NK-92 (cell line): ENCODE measurements around the gene SNF8.
A peak's percentile ranks its signal among the peaks of the same experiment; 100 is the strongest.
"Not testable (repeated sequence)": the region's sequence is repeated elsewhere in the genome, so short reads cannot be mapped to it uniquely, and the experiment has no call there.

Experiments
- DNase-seq: peaks from one replicate; lab custom pipeline; 2025; ENCODE audit not compliant: unreplicated experiment; lab: John Stamatoyannopoulos, UW

Gene SNF8, protein sequence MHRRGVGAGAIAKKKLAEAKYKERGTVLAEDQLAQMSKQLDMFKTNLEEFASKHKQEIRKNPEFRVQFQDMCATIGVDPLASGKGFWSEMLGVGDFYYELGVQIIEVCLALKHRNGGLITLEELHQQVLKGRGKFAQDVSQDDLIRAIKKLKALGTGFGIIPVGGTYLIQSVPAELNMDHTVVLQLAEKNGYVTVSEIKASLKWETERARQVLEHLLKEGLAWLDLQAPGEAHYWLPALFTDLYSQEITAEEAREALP

DNA sequence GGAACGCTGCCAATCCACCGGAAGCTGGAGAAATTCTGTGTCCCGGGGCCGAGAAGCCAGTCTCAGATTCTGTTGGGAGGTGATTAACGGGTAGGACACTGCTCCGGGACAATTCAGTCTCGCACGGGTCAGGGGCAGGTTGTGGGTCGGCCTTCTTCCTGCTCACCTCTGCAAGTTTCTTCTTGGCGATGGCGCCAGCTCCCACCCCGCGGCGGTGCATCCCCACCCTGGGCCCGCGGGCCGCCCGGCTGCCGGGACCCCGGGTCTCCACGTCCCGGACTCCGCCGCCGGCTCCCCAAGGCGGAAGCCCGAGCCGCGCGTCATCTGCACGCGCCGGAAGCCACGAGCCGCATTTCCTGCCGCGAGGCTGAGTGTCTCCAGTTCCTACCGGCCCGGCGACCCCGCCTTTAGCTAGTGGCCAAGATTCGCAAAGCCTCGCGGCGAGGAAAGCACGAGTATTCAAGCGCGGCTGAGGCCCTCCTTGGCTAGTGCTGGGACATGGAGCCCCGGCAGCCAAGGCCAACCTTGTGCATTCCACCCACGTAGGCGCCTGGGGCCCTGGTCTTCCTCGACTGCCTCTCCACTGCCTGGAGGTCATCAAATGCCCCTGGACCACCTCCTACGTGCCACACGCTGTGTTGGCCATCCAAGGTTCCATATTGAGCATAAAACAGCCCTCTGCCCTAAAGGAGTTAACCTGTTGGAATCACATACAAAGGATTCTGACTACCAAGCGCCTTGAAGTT lies at the start of gene SNF8:
Gene SNF8 (minus strand): TSS at position 328 of the 746 bp plus-strand sequence. CDS start 108 bp downstream, at position 220.
- peak; percentile 39 for DNase-seq

DNA sequence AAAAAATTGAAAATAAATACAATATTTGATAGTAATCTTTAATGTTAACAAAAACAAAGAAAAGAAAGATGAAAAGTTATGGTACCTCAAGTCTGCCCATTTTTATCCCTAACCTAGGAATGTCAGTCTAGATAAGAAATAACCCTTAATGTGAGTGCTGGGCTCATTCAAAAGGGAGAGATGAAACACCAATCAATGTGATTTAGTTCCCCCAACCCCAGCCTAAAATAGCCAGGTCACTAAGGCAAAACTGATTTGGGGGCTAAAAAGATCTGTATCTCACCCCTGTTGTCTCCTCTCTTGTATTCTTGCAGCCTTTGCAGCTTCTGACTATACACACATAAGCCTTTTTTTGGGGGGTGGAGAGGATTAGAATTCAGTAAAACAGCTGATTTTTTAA lies 49.3 kb upstream of the SNF8 start:
- DNase-seq, result no peak

DNA sequence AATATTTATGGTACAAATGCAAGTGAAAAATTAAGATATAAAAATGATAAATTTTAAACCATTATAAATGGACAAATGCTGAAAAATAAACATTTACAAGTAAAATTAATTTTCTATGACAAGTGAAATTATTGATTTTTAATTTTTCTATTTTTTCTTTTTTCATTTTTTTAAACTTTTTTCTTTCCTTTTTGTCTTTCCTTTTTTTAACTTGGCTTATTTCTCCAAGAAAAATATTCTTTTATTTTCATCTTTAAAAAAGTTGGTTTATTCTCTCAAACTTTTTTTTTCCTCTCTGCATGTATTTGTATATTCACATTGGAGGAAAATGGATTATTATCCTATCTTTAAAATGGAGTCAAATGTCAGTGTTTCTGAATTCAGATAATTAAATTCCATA lies 48.7 kb upstream of the SNF8 start:
- DNase-seq, result no peak

DNA sequence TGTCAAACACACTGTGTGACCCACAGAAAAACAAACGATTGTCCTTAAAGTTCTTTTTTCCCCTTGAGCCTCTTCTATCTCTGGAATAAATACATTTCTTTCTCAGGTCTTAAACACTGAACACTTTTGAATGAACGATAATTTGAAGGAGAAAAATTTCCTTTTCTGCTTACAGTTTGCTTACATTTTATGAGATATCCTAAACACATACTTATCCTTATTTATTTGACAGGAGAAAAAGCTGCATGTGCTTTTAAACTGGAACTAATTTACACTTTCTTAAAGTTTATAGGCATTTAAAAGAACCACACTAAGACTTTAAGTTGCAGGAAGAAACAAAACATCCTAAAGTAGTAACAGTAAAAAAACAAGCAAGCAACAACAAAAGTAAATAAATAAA lies 47.8 kb upstream of the SNF8 start:
- DNase-seq, result no peak

DNA sequence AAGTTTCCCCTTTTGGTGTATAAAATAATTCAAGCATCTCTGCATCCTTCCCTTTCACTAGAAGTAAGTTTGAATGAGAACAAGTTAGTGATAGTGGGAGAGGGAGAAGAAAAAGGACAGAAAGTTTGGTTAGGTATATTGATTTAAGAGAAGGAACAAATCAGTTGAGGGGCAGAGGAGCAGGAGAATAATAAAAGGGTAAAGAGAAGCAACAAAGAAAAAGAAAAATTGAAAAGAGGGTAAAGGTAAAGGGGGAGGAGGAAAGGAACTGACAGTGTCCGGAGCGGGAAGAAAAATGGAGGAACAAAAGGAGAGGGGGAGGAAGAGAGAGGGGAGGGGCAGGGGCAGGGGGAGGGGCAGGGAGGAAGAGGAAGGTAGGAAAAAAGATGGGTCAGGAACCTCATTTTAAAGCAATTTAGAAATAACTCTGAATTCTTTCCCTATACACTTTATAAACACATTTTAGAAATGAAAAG lies 46.3 kb upstream of the SNF8 start:
- DNase-seq, result no peak

DNA sequence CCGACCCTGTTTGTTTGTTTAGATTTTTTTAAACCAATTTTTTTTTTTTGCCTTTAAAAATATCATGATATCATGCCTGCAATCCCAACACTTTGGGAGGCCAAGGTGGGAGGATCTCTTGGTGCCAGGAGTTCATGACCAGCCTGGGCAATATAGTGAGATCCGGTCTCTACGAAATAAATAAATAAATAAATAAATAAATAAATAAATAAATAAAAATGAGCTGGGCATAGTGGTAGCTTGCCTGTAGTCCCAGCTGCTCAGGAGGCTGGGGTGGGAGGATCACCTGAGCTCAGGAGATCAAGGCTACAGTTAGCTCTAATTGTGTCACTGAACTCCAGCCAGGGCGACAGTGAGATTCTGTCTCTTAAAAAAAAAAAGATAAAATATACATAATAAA lies 44.5 kb upstream of the SNF8 start:
- no peak for DNase-seq

DNA sequence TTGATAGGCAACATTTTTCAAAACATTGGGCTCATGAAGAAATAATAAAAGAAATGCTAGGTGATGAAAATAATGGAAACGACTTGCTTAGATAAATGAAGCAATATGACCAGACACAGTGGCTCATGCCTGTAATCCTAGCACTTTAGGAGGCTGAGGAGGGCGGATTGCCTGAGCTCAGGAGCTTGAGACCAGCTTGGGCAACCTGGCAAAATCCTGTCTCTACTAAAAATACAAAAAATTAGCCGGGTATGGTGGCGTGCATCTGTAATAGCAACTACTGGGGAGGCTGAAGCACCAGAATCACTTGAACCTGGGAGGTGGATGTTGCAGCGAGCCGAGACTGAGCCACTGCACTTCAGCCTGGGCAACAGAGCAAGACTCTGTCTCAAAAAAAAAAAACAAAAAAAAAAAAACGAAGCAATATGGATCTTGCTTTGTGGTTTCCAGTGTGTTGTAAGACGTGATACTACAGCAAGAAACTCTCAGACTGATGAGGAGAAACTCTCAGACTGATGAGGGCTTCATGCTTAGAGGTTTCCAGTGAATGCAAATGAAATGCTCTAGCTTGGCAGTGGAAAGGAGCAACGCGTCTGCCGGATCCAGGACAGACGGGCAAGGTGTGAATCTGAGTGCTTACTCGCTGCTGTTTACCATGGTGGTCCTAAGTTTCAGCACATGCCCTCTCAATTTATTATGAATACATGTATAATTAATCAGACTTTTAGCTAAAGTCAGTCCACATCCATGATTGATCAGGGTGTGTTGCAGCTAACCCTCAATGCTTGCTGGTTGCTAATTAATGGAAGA lies 41.0 kb upstream of the SNF8 start:
- no peak for DNase-seq

DNA sequence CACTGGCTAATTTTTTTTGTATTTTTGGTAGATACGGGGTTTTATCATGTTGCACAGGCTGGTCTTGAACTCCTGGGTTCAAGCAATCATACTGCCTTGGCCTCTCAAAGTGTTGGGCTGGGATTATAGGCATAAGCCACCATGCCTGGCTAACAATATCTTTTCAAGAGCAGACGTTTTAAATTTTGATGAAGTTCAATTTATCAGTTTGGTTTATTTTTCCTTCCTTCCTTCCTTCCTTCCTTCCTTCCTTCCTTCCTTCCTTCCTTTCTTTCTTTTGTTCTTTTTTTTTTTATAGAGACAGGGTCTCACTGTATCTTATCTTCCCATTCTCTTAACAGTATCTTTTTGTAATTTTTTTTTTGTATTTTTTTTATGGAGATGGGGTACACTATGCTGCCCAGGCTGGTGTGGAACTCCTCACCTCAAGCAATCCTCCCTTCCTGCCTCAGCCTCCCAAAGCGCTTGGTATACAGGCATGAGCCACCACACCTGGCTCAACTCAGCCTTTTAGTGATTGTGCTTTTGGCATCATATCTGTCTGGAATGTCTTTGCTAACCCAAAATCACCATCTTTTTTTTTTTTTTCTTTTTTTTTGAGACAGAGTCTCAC lies 37.4 kb upstream of the SNF8 start:
- no peak for DNase-seq

DNA sequence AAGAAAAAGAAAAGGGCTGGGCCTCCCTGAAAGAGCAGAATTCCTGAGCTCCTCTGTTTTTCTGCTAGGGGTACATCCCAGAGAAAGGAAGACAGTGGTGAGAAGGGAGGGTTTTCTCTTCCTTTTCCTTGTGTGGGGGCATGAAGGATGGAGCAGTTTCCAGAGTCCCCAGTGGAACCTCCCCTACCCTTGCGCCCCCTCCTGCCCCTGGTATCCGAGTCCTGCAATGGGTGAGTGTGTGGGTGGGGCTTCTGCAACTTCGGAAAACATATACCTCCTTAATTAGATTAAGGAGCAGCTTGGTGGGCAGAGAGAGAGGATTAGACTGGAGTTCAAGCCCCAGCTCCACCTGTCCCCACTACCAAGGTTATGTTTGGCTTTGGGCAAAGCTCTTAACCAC lies 29.2 kb upstream of the SNF8 start:
- no peak for DNase-seq

DNA sequence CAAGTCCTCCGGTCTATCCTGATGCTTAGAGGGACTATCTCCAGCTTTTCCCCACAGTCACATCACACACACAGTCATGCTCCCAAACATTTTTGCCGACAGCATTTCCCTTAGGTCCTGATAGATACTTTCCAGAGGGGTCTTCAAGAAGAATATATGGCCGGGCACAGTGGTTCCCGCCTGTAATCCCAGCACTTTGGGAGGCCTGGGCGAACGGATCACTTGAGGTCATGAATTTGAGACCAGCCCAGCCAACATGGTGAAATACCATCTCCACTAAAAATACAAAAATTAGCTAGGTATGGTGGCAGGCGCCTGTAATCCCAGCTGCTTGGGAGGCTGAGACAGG lies 28.1 kb upstream of the SNF8 start:
- no peak for DNase-seq

DNA sequence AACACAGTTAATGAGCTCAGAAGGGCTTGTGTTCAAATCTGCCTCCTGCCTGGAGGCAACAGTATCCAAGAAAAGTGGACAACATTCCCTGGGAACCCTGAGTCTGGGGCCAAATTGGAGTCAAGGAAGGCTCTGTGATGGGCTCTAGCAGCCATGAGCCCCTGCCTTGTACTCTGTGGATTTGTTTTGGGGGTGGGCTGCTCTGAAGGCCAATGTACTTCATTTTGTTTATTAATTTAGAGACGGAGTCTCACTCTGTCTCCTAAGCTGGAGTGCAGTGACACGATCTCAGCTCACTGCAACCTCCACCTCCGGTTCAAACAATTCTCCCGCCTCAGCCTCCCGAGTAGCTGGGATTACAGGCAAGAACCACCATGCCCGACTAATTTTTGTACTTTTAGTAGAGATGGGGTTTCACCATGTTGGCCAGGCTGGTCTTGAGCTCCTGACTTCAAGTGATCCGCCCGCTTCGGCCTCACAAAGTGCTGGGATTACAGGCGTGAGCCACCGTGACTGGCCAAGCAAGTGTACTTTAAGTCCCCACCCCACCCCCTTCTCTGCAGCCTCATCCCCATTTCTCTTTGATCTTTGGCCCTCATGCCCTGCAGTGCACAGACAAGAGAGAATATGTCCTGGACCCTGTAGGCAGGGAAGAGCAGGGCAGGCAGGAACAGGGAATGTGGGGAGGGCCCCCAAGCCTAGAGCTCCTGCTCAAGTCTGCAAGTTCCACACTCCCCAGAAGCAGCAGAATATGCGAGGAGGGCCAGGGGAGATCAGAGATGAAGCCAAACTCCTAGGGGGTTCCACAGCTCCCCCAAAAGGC lies 26.4 kb upstream of the SNF8 start:
- DNase-seq, result no peak

DNA sequence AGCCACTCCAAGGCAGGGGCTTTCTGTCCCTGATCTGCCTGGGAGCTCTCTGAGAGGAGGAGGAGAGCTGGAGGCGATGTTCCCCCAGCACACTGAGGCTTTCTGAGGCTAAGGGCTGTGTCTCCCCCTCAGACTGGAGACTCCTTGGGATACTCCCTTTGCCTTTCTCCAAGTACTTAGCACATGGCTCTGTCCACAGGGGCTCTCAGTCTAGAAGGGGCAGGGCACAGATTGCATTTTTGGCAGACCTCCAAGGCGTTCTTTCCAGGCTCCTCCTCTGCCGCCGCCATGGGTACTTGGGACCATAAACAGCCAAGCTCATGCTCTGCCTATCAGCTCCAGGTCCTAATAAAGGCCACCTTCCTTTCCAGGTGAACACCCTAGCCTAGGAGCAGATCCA lies 25.6 kb upstream of the SNF8 start:
- DNase-seq, result no peak

DNA sequence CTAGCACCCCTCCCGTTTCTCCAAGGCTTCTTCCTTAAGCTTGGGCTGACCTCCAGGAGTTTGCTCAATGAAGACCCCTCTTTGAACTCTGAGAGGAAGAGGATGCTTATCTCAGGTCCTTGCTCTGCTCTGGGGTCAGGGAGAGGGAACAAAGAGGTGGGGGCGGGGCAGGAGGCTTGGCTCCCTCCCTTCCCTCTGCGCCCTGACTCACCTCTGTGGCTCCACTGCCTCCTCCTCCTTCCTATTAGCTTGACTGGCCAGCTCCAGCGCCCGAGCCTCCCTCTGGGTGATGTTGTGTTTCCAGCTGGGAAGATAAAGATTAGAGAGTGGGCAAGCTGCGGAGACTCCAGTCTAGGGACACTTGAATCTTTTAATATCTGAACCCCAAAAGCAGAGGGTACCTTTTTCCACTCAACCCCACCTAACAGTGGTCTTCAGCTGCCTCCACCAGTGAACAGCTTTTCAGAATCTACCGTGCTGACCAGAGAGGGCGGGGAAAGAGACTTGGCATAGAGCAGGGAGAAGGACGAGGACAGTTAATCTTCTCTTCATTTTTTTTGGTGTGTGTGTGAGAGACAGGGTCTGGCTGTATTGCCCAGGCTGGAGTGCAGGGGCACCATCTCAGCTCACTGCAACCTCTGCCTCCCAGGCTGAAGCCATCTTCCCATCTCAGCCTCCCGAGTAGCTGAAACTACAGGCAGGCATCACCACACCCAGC lies 17.0 kb upstream of the SNF8 start:
- DNase-seq, result no peak

DNA sequence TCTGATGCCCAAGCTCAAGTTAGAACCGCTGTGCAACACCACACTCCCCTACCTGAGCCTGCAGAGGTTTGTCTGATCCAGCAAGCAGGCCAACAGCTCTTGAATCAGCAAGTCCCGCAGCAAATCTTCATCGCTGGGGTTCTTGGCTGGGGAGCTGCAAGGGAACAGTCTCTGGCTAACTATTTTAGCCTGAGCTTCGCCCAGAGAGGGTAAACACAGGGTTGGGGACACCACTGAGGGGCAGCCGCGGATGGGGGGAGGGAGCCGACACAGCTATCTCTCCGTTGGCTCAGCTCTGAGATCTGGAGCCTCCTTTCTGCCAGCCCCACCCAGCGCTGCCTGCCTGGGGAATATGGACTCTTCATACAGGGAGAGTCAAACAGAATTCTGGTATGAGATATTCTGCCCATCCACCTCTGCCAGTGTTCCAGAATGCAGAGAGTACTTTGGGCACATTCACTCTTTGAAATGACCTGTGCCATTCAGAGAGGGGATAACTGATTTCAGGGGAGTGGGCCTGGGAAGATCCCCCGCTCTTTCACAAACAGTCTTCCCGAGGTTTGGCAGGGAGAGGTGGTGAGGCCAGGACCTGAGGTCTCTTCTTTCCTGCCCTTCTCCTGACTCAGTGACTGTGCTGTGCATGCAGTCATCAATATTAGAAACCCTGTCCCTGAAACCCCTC lies 16.3 kb upstream of the SNF8 start:
- DNase-seq, result no peak

DNA sequence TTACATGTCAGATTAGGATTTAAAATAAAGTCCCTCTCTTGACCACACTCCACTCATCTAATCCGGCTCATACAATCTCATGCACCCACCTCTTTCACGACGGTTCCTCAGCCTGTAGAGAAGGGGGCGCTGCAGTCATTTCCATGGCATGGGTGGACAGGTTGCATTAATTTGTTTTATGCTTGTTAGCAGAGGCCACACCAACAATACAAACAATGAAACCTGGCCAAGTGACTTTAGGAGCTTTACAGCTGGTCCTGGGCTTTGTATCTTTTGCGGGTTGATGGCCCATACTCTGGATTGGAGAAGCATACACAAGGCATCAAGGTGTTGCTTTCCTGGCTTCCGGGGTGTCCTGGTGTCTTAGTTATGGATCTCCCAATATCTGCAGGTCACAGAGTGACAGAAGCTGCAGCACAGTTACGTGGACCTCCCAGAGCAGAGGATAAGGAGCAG lies 9.7 kb upstream of the SNF8 start:
- DNase-seq, result no peak

DNA sequence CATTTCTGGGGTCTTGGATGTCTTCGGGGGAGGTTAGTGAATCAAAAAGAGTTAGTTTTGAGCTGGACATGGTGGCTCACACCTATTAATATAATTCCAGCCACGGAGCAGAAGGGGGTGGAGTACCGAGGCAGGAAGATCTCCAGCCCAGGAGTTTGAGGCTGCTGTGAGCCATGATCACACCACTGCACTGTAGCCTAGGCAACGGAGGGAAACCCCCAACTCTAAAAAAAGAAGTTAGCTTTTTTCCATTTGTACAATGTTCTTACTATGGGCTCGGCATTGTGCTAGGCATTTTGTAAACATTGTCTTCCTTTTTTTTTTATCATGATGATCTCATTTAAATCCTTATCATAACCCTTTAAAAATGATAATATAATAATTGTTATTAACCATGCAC lies 8.3 kb upstream of the SNF8 start:
- DNase-seq, result no peak

DNA sequence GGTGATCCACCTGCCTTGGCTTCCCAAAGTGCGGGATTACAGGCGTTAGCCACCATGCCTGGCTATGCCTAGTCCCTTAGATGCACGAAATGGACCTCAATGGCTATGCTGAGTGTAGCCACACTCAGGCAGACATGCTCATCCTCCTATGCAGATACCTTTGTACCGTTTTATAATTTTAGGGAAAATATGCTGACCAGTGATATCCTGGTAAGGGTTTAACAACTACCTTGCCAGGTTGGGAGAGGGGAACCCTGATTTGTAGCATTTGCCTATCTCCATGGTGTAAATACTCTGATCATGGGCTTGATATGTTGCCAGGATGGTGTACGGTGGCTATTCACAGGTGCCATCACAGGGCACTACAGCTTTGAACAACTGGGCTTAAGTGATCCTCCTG lies 6.9 kb upstream of the SNF8 start:
- no peak for DNase-seq

DNA sequence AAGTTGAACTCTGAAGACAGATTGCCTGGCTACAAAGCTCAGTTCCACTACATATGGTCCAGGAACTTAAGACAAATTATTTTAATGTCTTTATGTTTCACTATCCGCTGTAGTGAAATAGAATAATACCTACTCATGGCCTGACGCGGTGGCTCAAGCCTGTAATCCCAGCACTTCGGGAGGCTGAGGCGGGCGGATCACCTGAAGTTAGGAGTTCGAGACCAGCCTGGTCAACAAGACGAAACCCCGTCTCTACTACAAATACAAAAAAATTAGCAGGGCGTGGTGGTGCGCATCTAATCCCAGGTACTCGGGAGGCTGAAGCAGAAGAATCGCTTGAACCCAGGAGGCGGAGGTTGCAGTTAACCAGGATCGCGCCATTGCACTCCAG lies 614 bp upstream of the SNF8 start:
- DNase-seq, result not testable (repeated sequence)

DNA sequence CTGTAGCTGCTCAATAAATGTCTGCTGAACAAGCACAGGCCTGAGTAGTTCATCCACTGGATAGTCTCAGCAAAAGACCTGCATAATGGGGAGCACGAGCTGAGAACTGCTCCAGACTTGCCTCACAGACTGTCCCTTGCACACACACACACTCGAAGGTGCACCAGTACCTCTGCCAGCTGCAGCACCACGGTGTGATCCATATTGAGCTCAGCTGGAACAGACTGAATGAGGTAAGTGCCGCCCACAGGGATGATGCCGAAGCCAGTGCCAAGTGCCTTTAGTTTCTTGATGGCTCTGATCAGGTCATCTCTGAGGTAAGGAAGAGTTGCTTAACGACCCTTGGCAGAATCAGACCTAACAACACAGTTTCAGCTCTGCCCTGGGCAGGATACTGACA lies 11.6 kb downstream of the SNF8 start:
- DNase-seq, result no peak
